NB4 (cell line): ENCODE data around the gene KIF3A.

Source experiments
- MAX ChIP-seq: IDR thresholded peaks from 2 replicates; pipeline ENCODE4 v1.6.1; 2011; ENCODE audit warnings: low read depth, low read length
- MYC ChIP-seq: IDR thresholded peaks from 2 replicates; pipeline ENCODE4 v1.6.1; 2011; ENCODE audit warnings: low read depth, low read length
- POLR2A ChIP-seq: IDR thresholded peaks from 2 replicates; pipeline ENCODE4 v1.6.1; 2011; ENCODE audit warnings: mild to moderate bottlenecking; ENCODE audit not compliant: insufficient read length; ENCODE audit errors: extremely low read depth
- TF ChIP-seq, protein P1 (sequence below): IDR thresholded peaks from one replicate; pipeline ENCODE4 v1.5.1; 2012; ENCODE audit warnings: low read depth, low read length

- no peak for TF ChIP-seq POLR2A
- TF ChIP-seq, protein P1, sequence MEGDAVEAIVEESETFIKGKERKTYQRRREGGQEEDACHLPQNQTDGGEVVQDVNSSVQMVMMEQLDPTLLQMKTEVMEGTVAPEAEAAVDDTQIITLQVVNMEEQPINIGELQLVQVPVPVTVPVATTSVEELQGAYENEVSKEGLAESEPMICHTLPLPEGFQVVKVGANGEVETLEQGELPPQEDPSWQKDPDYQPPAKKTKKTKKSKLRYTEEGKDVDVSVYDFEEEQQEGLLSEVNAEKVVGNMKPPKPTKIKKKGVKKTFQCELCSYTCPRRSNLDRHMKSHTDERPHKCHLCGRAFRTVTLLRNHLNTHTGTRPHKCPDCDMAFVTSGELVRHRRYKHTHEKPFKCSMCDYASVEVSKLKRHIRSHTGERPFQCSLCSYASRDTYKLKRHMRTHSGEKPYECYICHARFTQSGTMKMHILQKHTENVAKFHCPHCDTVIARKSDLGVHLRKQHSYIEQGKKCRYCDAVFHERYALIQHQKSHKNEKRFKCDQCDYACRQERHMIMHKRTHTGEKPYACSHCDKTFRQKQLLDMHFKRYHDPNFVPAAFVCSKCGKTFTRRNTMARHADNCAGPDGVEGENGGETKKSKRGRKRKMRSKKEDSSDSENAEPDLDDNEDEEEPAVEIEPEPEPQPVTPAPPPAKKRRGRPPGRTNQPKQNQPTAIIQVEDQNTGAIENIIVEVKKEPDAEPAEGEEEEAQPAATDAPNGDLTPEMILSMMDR: no peak
- no peak for TF ChIP-seq MAX
- TF ChIP-seq MYC: no peak
These were observed 11.6 kb downstream of the KIF3A start for GRCh38 chr5:132725745-132726144.
